MM.1S (cell line): ENCODE results near the gene ERGIC2.

ENCODE experiments used
- DNase-seq: peaks from one replicate; pipeline ENCODE4 v3.0.0-alpha.2; 2015
- H2AFZ ChIP-seq: fragments of 300-600 bp; sonication (generic); 2 replicates; pipeline ENCODE4 v1.6.0; 2016; ENCODE audit warnings: antibody characterized with exemption, low read length
- H3F3A ChIP-seq: fragments of 300-600 bp; sonication (generic); 2 replicates; pipeline ENCODE4 v1.6.1; 2016; ENCODE audit warnings: mild to moderate bottlenecking, antibody characterized with exemption, low read length, moderate library complexity, mixed read lengths; ENCODE audit not compliant: insufficient read depth
- H3K27ac ChIP-seq: fragments of 300-600 bp; sonication (generic); 2 replicates; pipeline ENCODE4 v1.5.1; 2016; ENCODE audit warnings: mild to moderate bottlenecking, low read length
- H3K27me3 ChIP-seq: fragments of 300-600 bp; sonication (generic); replicated peaks from 2 replicates; pipeline ENCODE4 v1.6.0; 2016; ENCODE audit warnings: low read length; ENCODE audit not compliant: insufficient read depth
- H3K36me3 ChIP-seq: fragments of 300-600 bp; sonication (generic); replicated peaks from 2 replicates; pipeline ENCODE4 v1.6.1; 2016; ENCODE audit warnings: mild to moderate bottlenecking, low read length, mixed read lengths; ENCODE audit not compliant: insufficient read depth
- H3K4me1 ChIP-seq: fragments of 300-600 bp; sonication (generic); 2 replicates; pipeline ENCODE4 v1.6.1; 2016; ENCODE audit warnings: low read length, mixed read lengths
- H3K4me2 ChIP-seq: fragments of 300-600 bp; sonication (generic); 2 replicates; pipeline ENCODE4 v1.6.0; 2016; ENCODE audit warnings: low read depth, low read length
- H3K4me3 ChIP-seq: fragments of 300-600 bp; sonication (generic); 2 replicates; pipeline ENCODE4 v1.5.1; 2016; ENCODE audit warnings: low read length, mixed read lengths
- H3K79me2 ChIP-seq: fragments of 300-600 bp; sonication (generic); 2 replicates; pipeline ENCODE4 v1.6.1; 2016; ENCODE audit warnings: mixed run types, low read length, mixed read lengths
- H3K9ac ChIP-seq: fragments of 300-600 bp; sonication (generic); 2 replicates; pipeline ENCODE4 v1.6.1; 2016; ENCODE audit warnings: low read length, mixed read lengths
- H3K9me2 ChIP-seq: fragments of 300-600 bp; sonication (generic); replicated peaks from 2 replicates; pipeline ENCODE4 v1.6.1; 2016; ENCODE audit warnings: mild to moderate bottlenecking, low read length, mixed read lengths; ENCODE audit not compliant: insufficient read depth
- H3K9me3 ChIP-seq: fragments of 300-600 bp; sonication (generic); replicated peaks from 2 replicates; pipeline ENCODE4 v1.6.1; 2016; ENCODE audit warnings: mild to moderate bottlenecking, low read length, mixed read lengths; ENCODE audit not compliant: insufficient read depth
- H4K20me1 ChIP-seq: fragments of 300-600 bp; sonication (generic); 2 replicates; pipeline ENCODE4 v1.6.1; 2016; ENCODE audit warnings: mild to moderate bottlenecking, low read length, moderate library complexity, mixed read lengths; ENCODE audit not compliant: insufficient read depth
- CTCF ChIP-seq: fragments of 300-600 bp; sonication (generic); IDR thresholded peaks from 2 replicates; pipeline ENCODE4 v1.5.1; 2016; ENCODE audit warnings: antibody characterized with exemption, low read length, mixed read lengths
- EZH2 ChIP-seq: fragments of 300-600 bp; sonication (generic); optimal IDR thresholded peaks from 2 replicates; pipeline ENCODE3; 2017; ENCODE audit warnings: low read depth, mild to moderate bottlenecking, antibody characterized with exemption, low read length, mixed read lengths
- EZH2phosphoT487 ChIP-seq: fragments of 300-600 bp; sonication (generic); IDR thresholded peaks from 2 replicates; pipeline ENCODE4 v1.6.1; 2018; ENCODE audit warnings: antibody characterized with exemption, low read length

The ERGIC2 gene

GRCh38 chr12:29346769-29347421, 34.1 kb downstream of the ERGIC2 start:
- Histone ChIP-seq H3K4me2 (no peak overlapping the region), H3F3A (no peaks in the 10 kb centered on the region), H3K4me3 (no peak overlapping the region), H3K27me3 (no peaks in the 10 kb centered on the region), H3K9ac (no peak overlapping the region), H3K36me3 (peaks cover 8% of the 10 kb centered on the region; the same call in 1 of the 2 replicates), H3K9me3 (no peaks in the 10 kb centered on the region), H2AFZ (no peak overlapping the region), H4K20me1 (no peaks in the 10 kb centered on the region), H3K27ac (no peak overlapping the region), H3K9me2 (no peaks in the 10 kb centered on the region), H3K79me2 (no peaks in the 10 kb centered on the region), H3K4me1 (no peaks in the 10 kb centered on the region)
- TF ChIP-seq EZH2 (no peak), EZH2phosphoT487 (no peak), CTCF (no peak)
- DNase-seq: no peak

GRCh38 chr12:29343022-29343799, 37.8 kb downstream of the ERGIC2 start:
- H2AFZ ChIP-seq: no peak overlapping the region
- H3K36me3 ChIP-seq: peaks cover 16% of the 10 kb centered on the region; the same call in 1 of the 2 replicates
- H3K4me2 ChIP-seq: no peak overlapping the region

GRCh38 chr12:29337325-29337724, 43.6 kb downstream of the ERGIC2 start:
- no peak overlapping the region for H2AFZ ChIP-seq
- H3K79me2 ChIP-seq: no peaks in the 10 kb centered on the region
- H3K9ac ChIP-seq: no peak overlapping the region
- H3K9me2 ChIP-seq: no peaks in the 10 kb centered on the region
- H3K36me3 ChIP-seq: peaks cover 9% of the 10 kb centered on the region; the same call in 1 of the 2 replicates
- no peak for DNase-seq
- TF ChIP-seq EZH2phosphoT487 (no peak), EZH2 (no peak), CTCF (no peak)
- no peak overlapping the region for H3K27ac ChIP-seq
- no peaks in the 10 kb centered on the region for H3K4me1 ChIP-seq
- no peaks in the 10 kb centered on the region for H3F3A ChIP-seq
- no peak overlapping the region for H3K4me3 ChIP-seq
- H4K20me1 ChIP-seq: no peaks in the 10 kb centered on the region
- H3K4me2 ChIP-seq: no peak overlapping the region
- no peaks in the 10 kb centered on the region for H3K9me3 ChIP-seq
- H3K27me3 ChIP-seq: no peaks in the 10 kb centered on the region

More at GRCh38 chr12:29343022-29343799, 37.8 kb downstream of the ERGIC2 start:
- Histone ChIP-seq H3K4me1 (no peaks in the 10 kb centered on the region), H3K9me2 (no peaks in the 10 kb centered on the region), H3K4me3 (no peak overlapping the region), H3F3A (no peaks in the 10 kb centered on the region), H3K9me3 (no peaks in the 10 kb centered on the region), H4K20me1 (no peaks in the 10 kb centered on the region), H3K27ac (no peak overlapping the region), H3K9ac (no peak overlapping the region), H3K79me2 (no peaks in the 10 kb centered on the region), H3K27me3 (no peaks in the 10 kb centered on the region)
- TF ChIP-seq EZH2 (no peak), CTCF (no peak), EZH2phosphoT487 (no peak)
- DNase-seq: no peak
